SK-N-SH (cell line): ENCODE results near the gene GFI1B. TPM values are rescaled to one million over a fixed set of nuclear protein-coding genes. Genes with fewer than 3 reads are reported as not detected.

Source experiments
- CTCF ChIA-PET: fragments of 300-600, 350-600 bp; formaldehyde crosslinking; extraction: SDS; loops from one replicate; lab custom pipeline; 2021; lab: Yijun Ruan, JAX
- POLR2A ChIA-PET: fragments of 350-600 bp; sonication (Branson Sonifier 250); formaldehyde crosslinking; extraction: SDS; loops from one replicate; lab custom pipeline; 2020; ENCODE audit warnings: antibody characterized with exemption, inconsistent platforms; lab: Yijun Ruan, JAX
- DNase-seq: peaks from one replicate; pipeline ENCODE4 v3.0.0; 2012
- H2AFZ ChIP-seq: fragments of 200-600 bp; sonication (generic); 2 replicates; pipeline ENCODE4 v1.8.1; 2016; ENCODE audit warnings: antibody characterized with exemption, mild to moderate bottlenecking, low read depth
- H3F3A ChIP-seq: fragments of 200-600 bp; sonication (generic); replicated peaks from 2 replicates; pipeline ENCODE3; 2016; ENCODE audit warnings: antibody characterized with exemption, mild to moderate bottlenecking; ENCODE audit not compliant: insufficient read depth
- H3K27ac ChIP-seq, 2 experiments: fragments of 200-500 bp in 1 of 2; fragments of 200-600 bp in 1 of 2; sonication (Bioruptor generic) in 1 of 2; sonication (generic), shearing (Covaris generic) in 1 of 2; 2 replicates each; pipeline versions ENCODE4 v1.5.1 to v1.6.1; 2014 to 2016; ENCODE audit warnings: low read depth in 2 of 2, inconsistent platforms in 1 of 2, low read length in 1 of 2, mild to moderate bottlenecking in 1 of 2, mixed read lengths in 1 of 2
- H3K27me3 ChIP-seq: fragments of 200-600 bp; sonication (generic), shearing (Covaris generic); 2 replicates; pipeline ENCODE4 v1.6.1; 2016; ENCODE audit warnings: mixed run types; ENCODE audit not compliant: insufficient read depth
- H3K36me3 ChIP-seq, 2 experiments: fragments of 200-500 bp in 1 of 2; fragments of 200-600 bp in 1 of 2; sonication (Bioruptor generic) in 1 of 2; sonication (generic) in 1 of 2; replicated peaks in 1 of 2; 2 replicates each; pipeline versions ENCODE3 to v1.5.1; 2014 to 2016; ENCODE audit warnings: low read length in 1 of 2, mild to moderate bottlenecking in 1 of 2; ENCODE audit not compliant: insufficient read depth in 2 of 2, control insufficient read depth in 1 of 2
- H3K4me1 ChIP-seq, 2 experiments: fragments of 200-500 bp in 1 of 2; fragments of 200-600 bp in 1 of 2; sonication (Bioruptor generic) in 1 of 2; sonication (generic), shearing (Covaris generic) in 1 of 2; 2 replicates each; pipeline versions ENCODE4 v1.5.1 to v1.6.1; 2014 to 2016; ENCODE audit warnings: low read depth in 1 of 2, low read length in 1 of 2, mixed run types in 1 of 2; ENCODE audit not compliant: insufficient read depth in 2 of 2, control insufficient read depth in 1 of 2
- H3K4me2 ChIP-seq: fragments of 200-600 bp; sonication (generic), shearing (Covaris generic); 2 replicates; pipeline ENCODE4 v1.6.1; 2017; ENCODE audit warnings: mixed run types
- H3K4me3 ChIP-seq, 2 experiments: fragments of 200-500 bp in 1 of 2; fragments of 200-600 bp in 1 of 2; sonication (Bioruptor generic) in 1 of 2; sonication (generic), shearing (Covaris generic) in 1 of 2; 2 replicates each; pipeline versions ENCODE4 v1.5.1 to v1.8.1; 2014 to 2016; ENCODE audit warnings: low read depth in 2 of 2, inconsistent platforms in 1 of 2, low read length in 1 of 2, mild to moderate bottlenecking in 1 of 2, mixed read lengths in 1 of 2, moderate library complexity in 1 of 2
- H3K79me2 ChIP-seq: fragments of 200-600 bp; sonication (generic); 2 replicates; pipeline ENCODE4 v1.8.1; 2017; ENCODE audit warnings: mild to moderate bottlenecking; ENCODE audit not compliant: insufficient read depth
- H3K9ac ChIP-seq: fragments of 200-600 bp; sonication (generic); 2 replicates; pipeline ENCODE4 v1.6.1; 2017; ENCODE audit warnings: mixed run types
- H3K9me2 ChIP-seq: fragments of 200-600 bp; sonication (generic); 2 replicates; pipeline ENCODE4 v1.6.1; 2017; ENCODE audit warnings: mixed run types
- H3K9me3 ChIP-seq: fragments of 200-600 bp; sonication (generic); 2 replicates; pipeline ENCODE4 v1.6.1; 2017; ENCODE audit warnings: mixed run types, mild to moderate bottlenecking, moderate library complexity
- H4K20me1 ChIP-seq: fragments of 200-600 bp; sonication (generic); 2 replicates; pipeline ENCODE4 v1.6.1; 2017; ENCODE audit warnings: mild to moderate bottlenecking, mixed run types; ENCODE audit not compliant: insufficient read depth
- CTCF ChIP-seq: fragments of 200-600 bp; sonication (generic); IDR thresholded peaks from 2 replicates; pipeline ENCODE4 v1.6.1; 2017; ENCODE audit warnings: antibody characterized with exemption, mild to moderate bottlenecking, moderate library complexity
- FOSL2 ChIP-seq: IDR thresholded peaks from 2 replicates; pipeline ENCODE4 v1.4.0; 2012; ENCODE audit warnings: low read depth, mild to moderate bottlenecking, moderate library complexity, borderline replicate concordance
- JUND ChIP-seq: IDR thresholded peaks from 2 replicates; pipeline ENCODE4 v1.4.0; 2012
- MXI1 ChIP-seq: IDR thresholded peaks from 2 replicates; pipeline ENCODE4 v1.6.1; 2012; ENCODE audit warnings: mild to moderate bottlenecking, low read depth, low read length, improper control_type of control experiment
- PBX3 ChIP-seq: IDR thresholded peaks from 2 replicates; pipeline ENCODE4; 2012
- RCOR1 ChIP-seq: fragments of 150-350 bp; IDR thresholded peaks from 2 replicates; pipeline ENCODE4 v1.6.1; 2017; ENCODE audit warnings: antibody characterized with exemption, low read length
- USF2 ChIP-seq: fragments of 150-350 bp; IDR thresholded peaks from 2 replicates; pipeline ENCODE4 v1.6.1; 2017; ENCODE audit warnings: antibody characterized with exemption, low read length, low read depth, borderline replicate concordance
- YY1 ChIP-seq: IDR thresholded peaks from 2 replicates; pipeline ENCODE4 v1.4.0; 2012; ENCODE audit warnings: low read depth, mild to moderate bottlenecking
- WGBS: methylation state at CpG from one replicate; pipeline ENCODE4 v1.1.6; 2017; ENCODE audit warnings: low lambda C conversion rate; 5-methylcytosine and 5-hydroxymethylcytosine counted together
- polyA plus RNA-seq, 3 experiments: library from polyadenylated mRNA; depleted of rRNA; stranded (reverse); fragments of >200 nt; gene quantifications; 2 replicates each; pipeline ENCODE4 v1.2.3, GENCODE V29; 2012

Gene GFI1B
- polyA plus RNA-seq, 1 of the 3 experiments (the other 2 are of a cell fraction), result not detected

- WGBS, result 71% methylated on average over 12 of the region's 14 CpGs
- ChIA-PET POLR2A (no interaction called here), CTCF (interaction anchor here (2.8 to 3.9 kb wide), 2 partner anchors 17 to 29 kb away, joined by 14 to 25 read pairs; no protein-coding TSS in a partner anchor)
- Histone ChIP-seq H3K27me3 (peaks cover 42% of the 10 kb centered on the region), H3K9me3 (no peaks in the 10 kb centered on the region), H3K36me3 (no peaks in the 10 kb centered on the region), H3K4me1 (no peaks in the 10 kb centered on the region; a peak in 1 of 4 replicates), H3K4me3 (no peak overlapping the region), H3F3A (no peaks in the 10 kb centered on the region), H3K9me2 (no peaks in the 10 kb centered on the region), H3K4me2 (no peak overlapping the region), H3K79me2 (no peaks in the 10 kb centered on the region), H3K27ac (no peak overlapping the region), H2AFZ (no peak overlapping the region), H3K9ac (no peak overlapping the region), H4K20me1 (no peaks in the 10 kb centered on the region)
- DNase-seq, result no peak
- TF ChIP-seq USF2, result no peak
Observed at GRCh38 chr9:132993511-132993939, 15.0 kb downstream of the GFI1B start.

GRCh38 chr9:132994410-132995120 lies 16.1 kb downstream of the GFI1B start:
- no peaks in the 10 kb centered on the region for H3K36me3 ChIP-seq
- CTCF ChIA-PET, result interaction anchor here (2.8 to 3.9 kb wide), 2 partner anchors 18 to 28 kb away, joined by 14 to 25 read pairs; no protein-coding TSS in a partner anchor
- no peak overlapping the region for H3K4me2 ChIP-seq

More at GRCh38 chr9:132994410-132995120, 16.1 kb downstream of the GFI1B start:
- Histone ChIP-seq H4K20me1 (no peaks in the 10 kb centered on the region), H3K9me3 (no peaks in the 10 kb centered on the region), H3K27me3 (peaks cover 48% of the 10 kb centered on the region), H3K27ac (no peak overlapping the region), H3F3A (no peaks in the 10 kb centered on the region), H3K9me2 (no peaks in the 10 kb centered on the region), H3K9ac (no peak overlapping the region), H3K4me3 (no peak overlapping the region), H2AFZ (no peak overlapping the region), H3K4me1 (no peaks in the 10 kb centered on the region; a peak in 1 of 4 replicates)
- WGBS, result 72% methylated on average over 10 of the region's 13 CpGs
- POLR2A ChIA-PET, result no interaction called here
- DNase-seq, result peak; percentile 8
- no peak for TF ChIP-seq CTCF
- no peak for TF ChIP-seq MXI1
- no peak for TF ChIP-seq JUND
- TF ChIP-seq RCOR1, result no peak
- no peak for TF ChIP-seq PBX3
- TF ChIP-seq YY1, result no peak
- no peak for TF ChIP-seq FOSL2
- TF ChIP-seq USF2, result no peak
- TF ChIP-seq, all 33 proteins: peak for 0
- no peaks in the 10 kb centered on the region for H3K79me2 ChIP-seq
